Erythroblast (primary cell): Measurements from ENCODE around the gene SLC45A1.

Experiments
- GATA1 ChIP-seq: IDR thresholded peaks from 2 replicates; pipeline ENCODE4 v1.6.1; 2011; ENCODE audit warnings: low read depth, mild to moderate bottlenecking, control low read depth, low read length, moderate library complexity
- POLR2A ChIP-seq: IDR thresholded peaks from 2 replicates; pipeline ENCODE4 v1.6.1; 2011; ENCODE audit warnings: mild to moderate bottlenecking, low read length

DNA sequence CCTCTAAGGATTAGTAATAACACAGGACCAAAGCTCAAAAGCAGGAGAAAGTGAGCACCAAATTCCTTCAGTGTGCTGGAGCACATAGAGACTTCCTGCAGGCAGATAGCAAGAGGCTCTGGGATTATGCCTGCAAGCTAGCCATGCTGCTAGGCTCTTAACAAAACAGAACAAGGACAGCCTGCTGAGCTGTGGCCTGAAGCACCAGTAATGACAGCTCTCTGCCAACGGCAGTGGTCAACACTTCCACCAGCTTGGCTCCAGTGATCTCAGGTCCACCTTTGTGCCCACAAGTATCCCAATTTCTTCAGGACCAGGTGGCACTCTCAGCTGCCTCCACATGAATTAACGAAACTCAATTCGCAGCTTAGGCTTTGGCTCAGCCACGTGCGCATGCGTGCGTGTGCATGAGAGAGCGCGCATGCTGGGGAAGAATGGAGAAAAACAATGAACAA lies 64.2 kb downstream of the SLC45A1 start:
- TF ChIP-seq POLR2A (no peak), GATA1 (no peak)
